VCaP (cell line): ENCODE measurements around the gene TRIM27.
"Not testable (repeated sequence)": the region's sequence is repeated elsewhere in the genome, so short reads cannot be mapped to it uniquely, and the experiment has no call there.

ENCODE experiments used
- H3K27ac ChIP-seq: fragments of 450-650 bp; 2 replicates; pipeline ENCODE4 v1.5.1; 2017
- CTCF ChIP-seq: fragments of 450-650 bp; conservative IDR thresholded peaks from 2 replicates; pipeline ENCODE4 v1.5.1; 2017; ENCODE audit warnings: mild to moderate bottlenecking, moderate library complexity

Gene TRIM27

GRCh38 chr6:28940294-28940857 lies 16.6 kb upstream of the TRIM27 start:
- TF ChIP-seq CTCF = no peak
- H3K27ac ChIP-seq = peak overlapping the region; percentile 75

GRCh38 chr6:28933069-28933468 lies 9.3 kb upstream of the TRIM27 start:
- H3K27ac ChIP-seq = no peak overlapping the region
- no peak for TF ChIP-seq CTCF

- H3K27ac ChIP-seq = no peak overlapping the region
- no peak for TF ChIP-seq CTCF
Measured at GRCh38 chr6:28929887-28930620, 6.3 kb upstream of the TRIM27 start.

GRCh38 chr6:28929339-28929738 lies 5.6 kb upstream of the TRIM27 start:
- not testable (repeated sequence) for H3K27ac ChIP-seq

GRCh38 chr6:28927846-28928245 lies 4.1 kb upstream of the TRIM27 start:
- TF ChIP-seq CTCF = no peak
- no peak overlapping the region for H3K27ac ChIP-seq

GRCh38 chr6:28922821-28923317 lies 916 bp downstream of the TRIM27 start:
- H3K27ac ChIP-seq = peak overlapping the region; percentile 100
- TF ChIP-seq CTCF = no peak

- peak overlapping the region; percentile 100 for H3K27ac ChIP-seq
- no peak for TF ChIP-seq CTCF
Measured at GRCh38 chr6:28922004-28922820, 1.6 kb downstream of the TRIM27 start.
